ENCODE data around the gene NPEPL1. TPM values are rescaled to one million over a fixed set of nuclear protein-coding genes. Genes with fewer than 3 reads are reported as not detected.

The NPEPL1 gene
- total RNA-seq, 1 donor from 2014 or later, result 37.6 TPM

GRCh38 chr20:58741384-58741783 is 48.8 kb downstream of the NPEPL1 start:
- DNase-seq (ENCODE audit: low spot score), result no peak
- no peak overlapping the region for H3K27ac Mint-ChIP-seq (ENCODE audit: unreplicated experiment)
- no peaks in the 10 kb centered on the region for H3K9me3 Mint-ChIP-seq (ENCODE audit: unreplicated experiment)
- no peaks in the 10 kb centered on the region for H3K36me3 Mint-ChIP-seq (ENCODE audit: low read depth, unreplicated experiment)
- no peak overlapping the region for H3K4me3 Mint-ChIP-seq (ENCODE audit: unreplicated experiment)
- peaks cover 17% of the 10 kb centered on the region for H3K4me1 Mint-ChIP-seq (ENCODE audit: unreplicated experiment)
- peaks cover 6% of the 10 kb centered on the region for H3K27me3 Mint-ChIP-seq (ENCODE audit: unreplicated experiment)
- TF ChIP-seq CTCF (IDR thresholded peaks at IDR 0.05; ENCODE audit: unreplicated experiment), result no peak

- Mint-ChIP-seq H3K9me3 (ENCODE audit: unreplicated experiment) (no peaks in the 10 kb centered on the region), H3K27me3 (ENCODE audit: unreplicated experiment) (peaks cover 10% of the 10 kb centered on the region), H3K36me3 (ENCODE audit: low read depth, unreplicated experiment) (no peaks in the 10 kb centered on the region), H3K4me3 (ENCODE audit: unreplicated experiment) (no peak overlapping the region), H3K4me1 (ENCODE audit: unreplicated experiment) (peaks cover 17% of the 10 kb centered on the region), H3K27ac (ENCODE audit: unreplicated experiment) (no peak overlapping the region)
- DNase-seq (ENCODE audit: low spot score), result no peak
- no peak for TF ChIP-seq CTCF (IDR thresholded peaks at IDR 0.05; ENCODE audit: unreplicated experiment)
These were observed 50.3 kb downstream of the NPEPL1 start for GRCh38 chr20:58742668-58743566.

GRCh38 chr20:58743929-58744534 is 51.4 kb downstream of the NPEPL1 start:
- peaks cover 17% of the 10 kb centered on the region for H3K4me1 Mint-ChIP-seq (ENCODE audit: unreplicated experiment)
- H3K27ac Mint-ChIP-seq (ENCODE audit: unreplicated experiment), result no peak overlapping the region
- no peak overlapping the region for H3K4me3 Mint-ChIP-seq (ENCODE audit: unreplicated experiment)
- H3K36me3 Mint-ChIP-seq (ENCODE audit: low read depth, unreplicated experiment), result no peaks in the 10 kb centered on the region
- no peak for DNase-seq (ENCODE audit: low spot score)
- H3K9me3 Mint-ChIP-seq (ENCODE audit: unreplicated experiment), result no peaks in the 10 kb centered on the region
- no peak for TF ChIP-seq CTCF (IDR thresholded peaks at IDR 0.05; ENCODE audit: unreplicated experiment)
- H3K27me3 Mint-ChIP-seq (ENCODE audit: unreplicated experiment), result peaks cover 12% of the 10 kb centered on the region

- no peak for DNase-seq (ENCODE audit: low spot score)
- Mint-ChIP-seq H3K4me1 (ENCODE audit: unreplicated experiment) (peaks cover 17% of the 10 kb centered on the region), H3K36me3 (ENCODE audit: low read depth, unreplicated experiment) (no peaks in the 10 kb centered on the region), H3K9me3 (ENCODE audit: unreplicated experiment) (no peaks in the 10 kb centered on the region), H3K4me3 (ENCODE audit: unreplicated experiment) (no peak overlapping the region), H3K27me3 (ENCODE audit: unreplicated experiment) (peaks cover 12% of the 10 kb centered on the region), H3K27ac (ENCODE audit: unreplicated experiment) (no peak overlapping the region)
- no peak for TF ChIP-seq CTCF (IDR thresholded peaks at IDR 0.05; ENCODE audit: unreplicated experiment)
These were observed 52.2 kb downstream of the NPEPL1 start for GRCh38 chr20:58744836-58745235.

- DNase-seq (ENCODE audit: low spot score), result no peak
- H3K36me3 Mint-ChIP-seq (ENCODE audit: low read depth, unreplicated experiment), result no peaks in the 10 kb centered on the region
- TF ChIP-seq CTCF (IDR thresholded peaks at IDR 0.05; ENCODE audit: unreplicated experiment), result no peak
- H3K4me3 Mint-ChIP-seq (ENCODE audit: unreplicated experiment), result no peak overlapping the region
- no peak overlapping the region for H3K27ac Mint-ChIP-seq (ENCODE audit: unreplicated experiment)
- peaks cover 17% of the 10 kb centered on the region for H3K4me1 Mint-ChIP-seq (ENCODE audit: unreplicated experiment)
- H3K9me3 Mint-ChIP-seq (ENCODE audit: unreplicated experiment), result no peaks in the 10 kb centered on the region
- H3K27me3 Mint-ChIP-seq (ENCODE audit: unreplicated experiment), result peaks cover 12% of the 10 kb centered on the region
These were observed 52.8 kb downstream of the NPEPL1 start for GRCh38 chr20:58745391-58745790.

Measured in endothelial cell (in vitro differentiated cells).